Effector memory CD4-positive, alpha-beta T cell (primary cell): ENCODE data around the gene FIGNL2.

Source experiments
- DNase-seq, 3 donors: peaks; one replicate each; pipeline ENCODE4 v3.0.0-alpha.2; 2020
- H3K27ac ChIP-seq: 2 replicates; pipeline ENCODE4 v1.7.0; 2013; ENCODE audit warnings: mild to moderate bottlenecking, low read length, moderate library complexity; ENCODE audit not compliant: insufficient read depth, poor library complexity, severe bottlenecking
- H3K27me3 ChIP-seq: replicated peaks from 2 replicates; pipeline ENCODE4 v1.7.0; 2013; ENCODE audit warnings: mild to moderate bottlenecking, low read length; ENCODE audit not compliant: insufficient read depth, control insufficient read depth, poor library complexity, severe bottlenecking
- H3K36me3 ChIP-seq: 2 replicates; pipeline ENCODE4 v1.7.0; 2013; ENCODE audit warnings: mild to moderate bottlenecking, low read length, moderate library complexity; ENCODE audit not compliant: control insufficient read depth, insufficient read depth
- H3K4me1 ChIP-seq: 2 replicates; pipeline ENCODE4 v1.7.0; 2013; ENCODE audit warnings: low read length, mild to moderate bottlenecking; ENCODE audit not compliant: control insufficient read depth, insufficient read depth, poor library complexity, severe bottlenecking
- H3K4me3 ChIP-seq: 2 replicates; pipeline ENCODE4 v1.7.0; 2013; ENCODE audit warnings: low read length, low read depth, mild to moderate bottlenecking; ENCODE audit not compliant: insufficient read depth, poor library complexity, severe bottlenecking
- H3K9me3 ChIP-seq: 2 replicates; pipeline ENCODE4 v1.7.0; 2013; ENCODE audit warnings: mild to moderate bottlenecking, low read length, moderate library complexity; ENCODE audit not compliant: control insufficient read depth

FIGNL2 gene

GRCh38 chr12:51855586-51856428 is 7.3 kb upstream of the FIGNL2 start:
- Histone ChIP-seq H3K27ac (no peak overlapping the region), H3K9me3 (no peaks in the 10 kb centered on the region), H3K36me3 (no peaks in the 10 kb centered on the region), H3K27me3 (no peaks in the 10 kb centered on the region), H3K4me1 (peaks cover 7% of the 10 kb centered on the region), H3K4me3 (no peak overlapping the region)
- DNase-seq, result no peak

DNA sequence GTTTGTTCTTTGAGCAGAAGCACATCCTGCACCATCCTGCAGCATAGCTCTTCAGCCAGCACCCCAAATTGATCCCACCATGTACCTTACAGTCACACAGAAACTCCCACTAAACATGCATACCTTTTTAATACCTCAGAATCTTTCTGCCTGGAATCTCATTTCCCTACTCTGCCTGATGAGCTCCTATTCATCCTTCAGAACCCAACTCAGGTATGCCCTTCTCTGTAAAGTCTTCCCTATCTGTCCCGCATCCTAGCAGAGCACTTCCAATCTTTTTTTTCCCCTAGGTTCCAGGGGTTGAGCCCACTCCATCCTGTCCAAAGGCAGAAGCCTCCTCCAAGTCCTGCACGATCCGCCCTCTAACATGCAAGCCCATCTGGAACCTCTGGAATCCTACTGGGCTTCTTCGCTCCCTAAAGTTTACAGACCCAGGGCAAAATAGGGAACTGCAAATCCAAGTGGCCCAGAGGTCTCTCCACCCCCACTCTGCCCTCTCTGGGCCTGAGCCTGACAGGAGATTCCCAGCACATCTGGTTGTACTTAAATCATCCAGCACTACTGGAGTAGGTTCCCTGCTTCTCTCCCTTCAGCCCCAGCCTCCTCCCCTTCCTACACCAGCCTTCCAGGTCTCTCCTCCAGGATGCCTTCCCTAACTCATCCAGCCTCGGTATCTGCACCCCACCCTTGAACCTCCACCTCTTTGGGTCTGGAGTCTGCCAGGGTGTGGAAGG is 4.1 kb upstream of the FIGNL2 start:
- Histone ChIP-seq H3K4me3 (no peak overlapping the region), H3K36me3 (no peaks in the 10 kb centered on the region), H3K4me1 (peaks cover 14% of the 10 kb centered on the region), H3K27ac (no peak overlapping the region), H3K9me3 (no peaks in the 10 kb centered on the region), H3K27me3 (peaks cover 8% of the 10 kb centered on the region)
- no peak for DNase-seq

DNA sequence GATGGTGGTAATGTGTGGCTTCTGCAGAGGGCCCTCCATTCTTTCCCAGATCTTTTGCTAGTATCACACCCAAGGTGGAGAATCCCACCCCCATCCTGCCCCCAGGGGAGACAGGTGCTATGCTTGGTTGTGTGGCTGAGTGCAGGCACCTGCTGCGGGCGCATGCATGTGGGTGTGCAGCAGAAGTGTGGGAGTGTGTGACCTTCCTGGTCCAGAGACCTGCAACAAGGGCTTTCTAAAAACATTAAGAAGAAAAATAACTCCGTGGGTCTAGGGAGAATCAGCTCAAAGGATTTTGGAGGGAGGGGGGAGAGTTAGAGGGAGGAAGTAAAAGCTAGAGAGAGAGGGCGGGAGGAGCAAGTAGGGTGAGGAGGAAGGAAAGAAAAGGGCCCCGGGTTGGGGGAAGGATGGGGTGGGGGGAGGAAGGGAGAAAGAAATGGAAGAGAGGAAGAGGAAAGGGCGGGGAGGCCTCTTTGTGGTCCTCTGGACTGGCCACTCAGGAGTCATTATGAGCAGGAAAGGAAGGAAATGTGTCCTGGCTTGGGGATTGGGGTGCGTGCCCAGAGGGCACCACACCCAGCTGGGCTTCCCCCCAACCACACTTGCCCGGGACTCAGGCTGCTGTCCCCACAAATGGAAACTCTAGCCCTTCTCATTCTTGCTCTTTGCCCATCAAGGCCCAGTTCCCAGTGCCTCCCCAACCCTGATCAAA is 3.1 kb upstream of the FIGNL2 start:
- H3K36me3 ChIP-seq, result no peaks in the 10 kb centered on the region
- peaks cover 24% of the 10 kb centered on the region for H3K4me1 ChIP-seq
- H3K9me3 ChIP-seq, result no peaks in the 10 kb centered on the region
- peaks cover 9% of the 10 kb centered on the region for H3K27me3 ChIP-seq
- no peak for DNase-seq
- H3K27ac ChIP-seq, result no peak overlapping the region
- H3K4me3 ChIP-seq, result no peak overlapping the region

- Histone ChIP-seq H3K27me3 (peaks cover 16% of the 10 kb centered on the region), H3K4me3 (no peak overlapping the region), H3K9me3 (no peaks in the 10 kb centered on the region), H3K36me3 (no peaks in the 10 kb centered on the region), H3K4me1 (peaks cover 28% of the 10 kb centered on the region), H3K27ac (no peak overlapping the region)
- no peak for DNase-seq
Measured at GRCh38 chr12:51850965-51851299, 2.4 kb upstream of the FIGNL2 start.

DNA sequence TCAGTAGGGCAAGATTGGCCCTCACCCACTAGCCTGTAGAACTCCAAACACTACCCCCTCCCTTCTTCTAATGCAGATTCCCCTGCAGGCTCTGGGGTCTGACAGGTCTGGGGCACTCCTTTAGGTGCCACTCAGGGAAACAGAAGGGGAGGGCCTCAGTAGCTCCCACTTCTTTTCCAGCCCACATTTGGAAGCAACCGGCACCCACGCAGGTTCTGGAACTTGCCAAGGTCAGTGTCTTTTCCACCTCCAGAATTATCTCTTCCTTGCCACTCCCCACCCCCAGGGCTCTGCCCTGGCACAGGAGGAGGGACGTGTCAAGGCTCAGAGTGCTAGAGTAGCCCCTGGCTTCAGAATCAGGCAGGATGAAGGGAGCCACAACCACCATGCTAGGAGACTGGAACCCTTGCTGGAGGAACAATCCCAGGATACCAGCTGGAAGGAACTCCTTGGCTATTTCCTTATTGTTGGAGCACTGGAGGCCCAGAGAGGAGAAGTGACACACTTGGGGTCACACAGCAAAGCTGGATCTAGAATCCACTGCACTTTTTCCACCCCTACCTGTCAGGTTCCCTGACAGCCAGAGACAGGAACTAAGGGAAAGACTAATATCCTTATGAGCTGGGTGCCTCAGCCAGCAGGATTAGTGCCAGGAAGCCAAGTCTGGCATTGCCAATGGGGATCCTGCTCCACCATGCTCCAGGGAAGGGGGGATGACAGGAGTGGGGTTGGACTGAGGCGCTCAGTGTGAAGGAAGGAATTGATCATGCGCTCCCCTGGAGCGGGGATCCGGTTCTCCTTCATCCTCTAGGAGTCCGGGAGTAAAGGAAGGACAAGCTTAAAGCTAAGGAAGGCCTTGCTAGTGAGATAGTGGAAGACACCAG is 1.8 kb upstream of the FIGNL2 start:
- Histone ChIP-seq H3K27me3 (peaks cover 22% of the 10 kb centered on the region), H3K9me3 (no peaks in the 10 kb centered on the region), H3K27ac (no peak overlapping the region), H3K4me3 (no peak overlapping the region), H3K36me3 (no peaks in the 10 kb centered on the region), H3K4me1 (peaks cover 28% of the 10 kb centered on the region)
- DNase-seq, result no peak

- peaks cover 31% of the 10 kb centered on the region for H3K27me3 ChIP-seq
Measured at GRCh38 chr12:51848841-51849735, 570 bp upstream of the FIGNL2 start.

GRCh38 chr12:51847643-51848325 is 734 bp downstream of the FIGNL2 start:
- Histone ChIP-seq H3K4me3 (peak overlapping the region; percentile 53), H3K36me3 (no peaks in the 10 kb centered on the region), H3K4me1 (peaks cover 28% of the 10 kb centered on the region), H3K27ac (no peak overlapping the region), H3K9me3 (no peaks in the 10 kb centered on the region), H3K27me3 (peaks cover 38% of the 10 kb centered on the region)
- no peak for DNase-seq

More at GRCh38 chr12:51848841-51849735, 570 bp upstream of the FIGNL2 start:
- no peaks in the 10 kb centered on the region for H3K9me3 ChIP-seq
- H3K27ac ChIP-seq, result no peak overlapping the region
- no peaks in the 10 kb centered on the region for H3K36me3 ChIP-seq
- no peak for DNase-seq
- no peak overlapping the region for H3K4me3 ChIP-seq
- peaks cover 28% of the 10 kb centered on the region for H3K4me1 ChIP-seq

- Histone ChIP-seq H3K4me1 (peaks cover 28% of the 10 kb centered on the region), H3K27ac (no peak overlapping the region), H3K9me3 (no peaks in the 10 kb centered on the region), H3K27me3 (peaks cover 38% of the 10 kb centered on the region), H3K36me3 (no peaks in the 10 kb centered on the region), H3K4me3 (peak overlapping the region; percentile 53)
- peak in 1 of 3 donors; percentile 12 for DNase-seq
Measured at GRCh38 chr12:51846911-51847642, 1.4 kb downstream of the FIGNL2 start.
